Activated naive CD4-positive, alpha-beta T cell treated with anti-CD3 and anti-CD28 coated beads for 36 hours (primary cell): ENCODE measurements around the gene CDCA3. TPM values are rescaled to one million over a fixed set of nuclear protein-coding genes. Genes with fewer than 3 reads are reported as not detected.
"Not testable (repeated sequence)": the region's sequence is repeated elsewhere in the genome, so short reads cannot be mapped to it uniquely, and the experiment has no call there.

Source experiments
- CTCF ChIA-PET: fragments of 350-600 bp; sonication (Branson Sonifier 250); formaldehyde crosslinking; loops from one replicate; lab custom pipeline; 2021; ENCODE audit warnings: antibody characterized with exemption; lab: Charles Lee
- DNase-seq: peaks from one replicate; pipeline ENCODE4 v3.0.0-alpha.2; 2020
- H3K27ac Mint-ChIP-seq: one replicate; pipeline ENCODE4 v1.8.0; 2021; ENCODE audit warnings: mild to moderate bottlenecking, mixed read lengths
- H3K27me3 Mint-ChIP-seq: one replicate; pipeline ENCODE4 v1.8.0; 2021; ENCODE audit warnings: low read depth, mixed read lengths
- H3K36me3 Mint-ChIP-seq: one replicate; pipeline ENCODE4 v1.8.0; 2021; ENCODE audit warnings: low read depth, mixed read lengths
- H3K4me1 Mint-ChIP-seq: one replicate; pipeline ENCODE4 v1.8.0; 2021; ENCODE audit warnings: low read depth, mixed read lengths
- H3K4me3 Mint-ChIP-seq: one replicate; pipeline ENCODE4 v1.8.0; 2021; ENCODE audit warnings: mild to moderate bottlenecking, moderate library complexity, mixed read lengths
- H3K9me3 Mint-ChIP-seq: one replicate; pipeline ENCODE4 v1.8.0; 2021; ENCODE audit warnings: mixed read lengths
- intact Hi-C: fragments of 100-400 bp; cut with micrococcal nuclease; formaldehyde crosslinking; loops from one replicate; pipeline ENCODE4 v1.15.1; 2023
- total RNA-seq, 2 experiments: library from RNA; stranded (reverse); gene quantifications; one replicate each; pipeline ENCODE4 v1.2.3, GENCODE V29; 2021

Gene CDCA3
- 100 to 1,000 TPM; 106 to 108 TPM for total RNA-seq

DNA sequence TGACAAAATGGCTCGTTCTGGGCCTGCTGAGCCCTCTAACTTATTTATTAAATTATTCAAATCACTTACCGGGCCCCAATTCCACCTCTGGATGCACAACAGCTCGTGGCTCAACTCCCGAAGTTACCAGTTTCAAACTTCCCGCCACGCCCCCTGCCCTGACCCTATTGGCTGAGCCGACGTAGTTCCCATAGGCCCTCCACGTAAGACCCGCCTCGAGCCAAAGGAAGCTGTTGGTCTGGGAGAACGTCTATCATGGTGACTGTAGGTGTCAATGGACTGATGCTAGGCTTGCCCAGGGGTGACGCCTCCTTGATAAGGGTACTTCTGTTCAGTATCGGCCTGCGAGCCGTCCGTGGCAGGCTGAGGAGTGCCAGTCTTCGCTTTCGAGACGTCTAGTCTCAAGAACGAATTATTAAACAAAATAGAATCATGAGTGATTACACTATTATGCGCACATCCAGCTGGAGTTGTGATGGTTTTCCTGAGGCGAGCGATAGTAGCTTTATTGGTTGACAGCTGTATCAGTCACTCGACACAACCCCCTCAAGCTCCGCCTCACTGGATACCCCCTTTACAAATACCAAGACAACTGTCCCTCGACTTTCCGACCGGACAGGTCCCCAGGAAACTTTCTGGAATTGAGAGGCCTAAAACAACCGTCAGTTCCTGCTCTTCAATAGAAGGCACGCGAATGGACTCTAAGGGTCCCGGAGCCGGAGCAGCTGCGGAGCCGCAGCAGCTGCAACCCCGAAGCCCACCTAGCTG, at the start of gene CDCA3:
Gene CDCA3 (minus strand): TSS at position 134 of the 768 bp plus-strand sequence. CDS start 334 bp downstream, outside the sequence.
- CTCF ChIA-PET, result interaction anchor here (0.5 to 4.0 kb wide), 14 partner anchors 10 to 369 kb away, joined by 3 to 19 read pairs (median 5); partner anchors contain the start of genes MLF2, SPSB2 and TPI1
- intact Hi-C loops, result loop anchor here (1.0 to 5.0 kb wide), 7 partner anchors 23 to 514 kb away; partner anchors contain the start of genes C1RL, LPCAT3, P3H3 and RNU7-1
- no peaks in the 10 kb centered on the region for H3K9me3 Mint-ChIP-seq
- H3K36me3 Mint-ChIP-seq, result peaks cover 35% of the 10 kb centered on the region
- peak; percentile 99 for DNase-seq
- peaks cover 35% of the 10 kb centered on the region for H3K4me1 Mint-ChIP-seq
- H3K4me3 Mint-ChIP-seq, result peak within 1 kb of the TSS; percentile 86
- H3K27ac Mint-ChIP-seq, result peak within 1 kb of the TSS; percentile 93
- H3K27me3 Mint-ChIP-seq, result no peaks in the 10 kb centered on the region

GRCh38 chr12:6899837-6900519, 48.9 kb upstream of the CDCA3 start:
- CTCF ChIA-PET, result interaction anchor here (1.2 kb wide), 1 partner anchor 38 kb away, joined by 3 read pairs; no protein-coding TSS in a partner anchor
- H3K4me3 Mint-ChIP-seq, result no peak overlapping the region
- no peaks in the 10 kb centered on the region for H3K36me3 Mint-ChIP-seq
- H3K4me1 Mint-ChIP-seq, result peaks cover 5% of the 10 kb centered on the region
- no peaks in the 10 kb centered on the region for H3K27me3 Mint-ChIP-seq
- H3K9me3 Mint-ChIP-seq, result no peaks in the 10 kb centered on the region
- intact Hi-C loops, result no loop called here
- peak; percentile 45 for DNase-seq
- H3K27ac Mint-ChIP-seq, result no peak overlapping the region

DNA sequence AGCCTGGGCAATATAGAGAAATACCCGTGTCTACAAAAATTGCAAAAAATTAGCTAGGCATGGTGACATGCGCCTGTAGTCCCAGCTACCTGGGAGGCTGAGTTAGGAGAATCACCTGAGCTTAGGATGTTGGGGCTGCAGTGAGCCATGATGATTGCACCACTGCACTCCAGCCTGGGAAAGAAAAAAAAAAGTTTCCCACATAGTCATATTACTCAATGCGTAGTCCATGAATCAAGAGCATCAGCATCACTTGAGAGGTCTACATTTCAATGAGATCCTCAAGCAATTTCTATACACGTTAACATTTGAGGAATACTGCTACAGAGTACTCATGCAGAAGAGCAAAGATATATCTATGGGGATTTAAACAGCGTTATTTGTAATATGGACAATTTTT, 48.3 kb upstream of the CDCA3 start:
- Mint-ChIP-seq H3K27ac (no peak overlapping the region), H3K27me3 (no peaks in the 10 kb centered on the region), H3K9me3 (no peaks in the 10 kb centered on the region), H3K36me3 (no peaks in the 10 kb centered on the region), H3K4me1 (peaks cover 5% of the 10 kb centered on the region), H3K4me3 (no peak overlapping the region)
- intact Hi-C loops, result no loop called here
- CTCF ChIA-PET, result interaction anchor here (1.2 kb wide), 1 partner anchor 39 kb away, joined by 3 read pairs; no protein-coding TSS in a partner anchor
- no peak for DNase-seq

- DNase-seq, result no peak
- Mint-ChIP-seq H3K27ac (no peak overlapping the region), H3K9me3 (no peaks in the 10 kb centered on the region), H3K27me3 (no peaks in the 10 kb centered on the region), H3K4me1 (peaks cover 9% of the 10 kb centered on the region), H3K36me3 (no peaks in the 10 kb centered on the region), H3K4me3 (no peak overlapping the region)
- CTCF ChIA-PET, result interaction anchor here (0.6 to 1.7 kb wide), 3 partner anchors 12 to 331 kb away, joined by 3 to 4 read pairs (median 4); no protein-coding TSS in a partner anchor
- intact Hi-C loops, result no loop called here
Observed at GRCh38 chr12:6896846-6897435, 45.9 kb upstream of the CDCA3 start.

DNA sequence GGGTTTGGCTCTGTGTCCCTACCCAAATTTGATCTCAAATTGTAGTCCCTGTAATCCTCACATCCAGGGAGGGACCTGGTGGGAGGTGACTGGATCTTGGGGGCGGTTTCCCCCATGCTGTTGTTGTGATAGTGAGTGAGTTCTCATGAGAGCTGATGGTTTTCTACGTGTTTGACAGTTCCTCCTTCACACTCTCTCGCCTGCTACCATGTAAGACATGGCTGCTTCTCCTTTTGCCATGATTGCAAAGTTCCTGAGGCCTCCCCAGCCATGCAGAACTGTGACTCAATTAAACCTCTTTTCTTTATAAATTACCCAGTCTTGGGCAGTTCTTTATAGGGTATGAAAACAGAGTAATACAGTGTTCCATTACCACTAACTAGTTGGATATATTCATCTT, 43.2 kb upstream of the CDCA3 start:
- CTCF ChIA-PET, result interaction anchor here (0.9 kb wide), 1 partner anchor 13 kb away, joined by 4 read pairs; no protein-coding TSS in a partner anchor
- intact Hi-C loops, result no loop called here
- no peaks in the 10 kb centered on the region for H3K27me3 Mint-ChIP-seq
- no peak overlapping the region for H3K27ac Mint-ChIP-seq
- no peak for DNase-seq
- H3K4me1 Mint-ChIP-seq, result peaks cover 16% of the 10 kb centered on the region
- H3K9me3 Mint-ChIP-seq, result no peaks in the 10 kb centered on the region
- no peak overlapping the region for H3K4me3 Mint-ChIP-seq
- H3K36me3 Mint-ChIP-seq, result no peaks in the 10 kb centered on the region

- DNase-seq, intact Hi-C loops, H3K9me3 Mint-ChIP-seq, H3K27me3 Mint-ChIP-seq, H3K36me3 Mint-ChIP-seq: not testable (repeated sequence)
- Mint-ChIP-seq H3K4me3 (peak overlapping the region; percentile 90), H3K4me1 (peaks cover 16% of the 10 kb centered on the region), H3K27ac (peak overlapping the region; percentile 59)
- CTCF ChIA-PET, result interaction anchor here (2.1 to 2.9 kb wide), 2 partner anchors 14 to 20 kb away, joined by 7 to 33 read pairs; partner anchors contain the start of gene SPSB2
Observed at GRCh38 chr12:6892683-6893082, 41.6 kb upstream of the CDCA3 start.

GRCh38 chr12:6891646-6892001, 40.5 kb upstream of the CDCA3 start:
- H3K27me3 Mint-ChIP-seq, result no peaks in the 10 kb centered on the region
- CTCF ChIA-PET, result interaction anchor here (0.7 to 2.9 kb wide), 19 partner anchors 10 to 276 kb away, joined by 3 to 33 read pairs (median 5); partner anchors contain the start of genes CDCA3, ENO2, LRRC23 and MLF2
- intact Hi-C loops, result loop anchor here (1.0 kb wide), 13 partner anchors 13 to 298 kb away; partner anchors contain the start of genes COPS7A, EMG1, ENO2 and LPCAT3
- peaks cover 16% of the 10 kb centered on the region for H3K4me1 Mint-ChIP-seq
- H3K4me3 Mint-ChIP-seq, result peak overlapping the region; percentile 90
- H3K27ac Mint-ChIP-seq, result peak overlapping the region; percentile 93
- no peaks in the 10 kb centered on the region for H3K36me3 Mint-ChIP-seq
- peak; percentile 36 for DNase-seq
- H3K9me3 Mint-ChIP-seq, result no peaks in the 10 kb centered on the region

DNA sequence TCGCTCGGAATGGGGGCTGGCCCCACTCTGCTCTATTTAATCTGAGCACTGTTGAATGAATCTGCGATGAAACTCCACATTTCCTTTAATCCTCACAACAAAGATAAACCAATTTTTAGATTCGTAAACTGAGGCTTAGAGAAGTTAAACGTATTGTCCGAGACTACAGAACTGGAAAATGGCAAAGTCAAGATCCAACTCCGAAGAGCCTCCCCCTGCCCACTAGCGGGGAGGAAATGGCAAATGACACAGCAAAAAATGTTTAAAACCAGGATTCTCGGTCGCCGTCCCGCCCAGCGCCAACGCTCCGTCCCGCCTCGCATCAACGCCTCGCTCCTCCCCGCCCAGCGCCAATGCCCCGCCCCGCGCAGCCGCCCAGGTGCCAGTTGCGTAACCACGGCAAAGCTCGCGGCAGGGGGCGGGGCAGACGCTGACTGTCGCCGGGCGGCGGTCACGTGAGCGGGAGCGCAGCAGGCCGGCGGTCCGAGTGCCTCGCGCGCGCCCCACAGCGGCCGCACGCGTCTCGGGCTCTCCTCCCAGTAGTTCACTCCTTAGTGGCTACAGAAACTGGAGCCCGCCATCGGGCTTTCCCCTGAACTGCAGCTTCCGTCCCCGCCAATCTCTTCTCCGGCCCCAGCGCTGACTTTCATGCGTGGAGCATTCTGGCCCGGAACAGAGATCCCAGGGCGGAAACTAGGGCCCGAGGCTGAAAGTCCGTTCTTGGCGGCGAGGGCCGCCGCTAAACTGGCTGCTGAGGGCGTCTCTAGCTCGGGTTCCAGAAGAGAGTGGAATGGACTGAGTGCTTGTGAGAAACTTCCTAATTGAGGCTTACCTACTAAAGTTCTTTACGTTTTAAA, 39.9 kb upstream of the CDCA3 start:
- DNase-seq, result peak; percentile 100
- Mint-ChIP-seq H3K4me3 (peak overlapping the region; percentile 90), H3K4me1 (peaks cover 16% of the 10 kb centered on the region), H3K9me3 (no peaks in the 10 kb centered on the region), H3K27me3 (no peaks in the 10 kb centered on the region), H3K36me3 (no peaks in the 10 kb centered on the region), H3K27ac (peak overlapping the region; percentile 98)
- CTCF ChIA-PET, result interaction anchor here (0.6 to 2.9 kb wide), 21 partner anchors 9 to 275 kb away, joined by 3 to 33 read pairs (median 4); partner anchors contain the start of genes CDCA3, ENO2, LRRC23 and MLF2
- intact Hi-C loops, result loop anchor here (1.0 kb wide), 13 partner anchors 13 to 298 kb away; partner anchors contain the start of genes COPS7A, EMG1, ENO2 and LPCAT3

GRCh38 chr12:6889775-6890573, 38.9 kb upstream of the CDCA3 start:
- H3K36me3 Mint-ChIP-seq, intact Hi-C loops, DNase-seq, H3K27me3 Mint-ChIP-seq, H3K9me3 Mint-ChIP-seq: not testable (repeated sequence)
- CTCF ChIA-PET, result interaction anchor here (1.0 kb wide), 1 partner anchor 352 kb away, joined by 3 read pairs; no protein-coding TSS in a partner anchor
- Mint-ChIP-seq H3K4me1 (peaks cover 16% of the 10 kb centered on the region), H3K4me3 (peak overlapping the region; percentile 90), H3K27ac (peak overlapping the region; percentile 98)

DNA sequence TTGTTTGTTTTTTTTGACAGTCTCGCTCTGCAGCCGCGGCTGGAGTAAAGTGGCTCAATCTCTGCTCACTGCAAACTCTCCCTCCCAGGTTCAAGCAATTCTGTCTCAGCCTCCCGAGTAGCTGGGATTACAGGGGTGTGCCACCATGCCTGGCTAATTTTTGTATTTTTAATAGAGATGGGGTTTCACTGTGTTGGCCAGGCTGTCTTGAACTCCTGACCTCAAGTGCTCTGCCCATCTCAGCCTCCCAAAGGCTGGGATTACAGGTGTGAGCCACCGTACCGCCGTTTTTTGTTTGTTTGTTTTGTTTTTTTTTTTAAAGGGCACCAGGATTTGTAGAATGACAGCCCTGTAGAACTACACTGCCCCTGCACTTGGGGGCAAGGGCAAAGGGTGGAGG, 37.7 kb upstream of the CDCA3 start:
- H3K36me3 Mint-ChIP-seq, H3K27me3 Mint-ChIP-seq, H3K9me3 Mint-ChIP-seq, intact Hi-C loops, H3K27ac Mint-ChIP-seq, H3K4me3 Mint-ChIP-seq, CTCF ChIA-PET, DNase-seq: not testable (repeated sequence)
- H3K4me1 Mint-ChIP-seq, result peaks cover 16% of the 10 kb centered on the region
